ENCODE measurements around the gene TMEM247.
"Not testable (repeated sequence)": the region's sequence is repeated elsewhere in the genome, so short reads cannot be mapped to it uniquely, and the experiment has no call there.

The TMEM247 gene

GRCh38 chr2:46459694-46460093 is 19.7 kb upstream of the TMEM247 start:
- DNase-seq, result no peak

- DNase-seq, result no peak
Measured at GRCh38 chr2:46460241-46460921, 19.0 kb upstream of the TMEM247 start.

GRCh38 chr2:46461011-46461674 is 18.2 kb upstream of the TMEM247 start:
- peak; percentile 75 for DNase-seq

- DNase-seq, result no peak
Measured at GRCh38 chr2:46461709-46462171, 17.6 kb upstream of the TMEM247 start.

GRCh38 chr2:46462936-46463335 is 16.4 kb upstream of the TMEM247 start:
- DNase-seq, result no peak

- DNase-seq, result no peak
Measured at GRCh38 chr2:46469116-46469515, 10.2 kb upstream of the TMEM247 start.

GRCh38 chr2:46469700-46470099 is 9.7 kb upstream of the TMEM247 start:
- no peak for DNase-seq

GRCh38 chr2:46470114-46470628 is 9.2 kb upstream of the TMEM247 start:
- DNase-seq, result no peak

GRCh38 chr2:46471019-46471583 is 8.3 kb upstream of the TMEM247 start:
- no peak for DNase-seq

GRCh38 chr2:46471697-46472096 is 7.7 kb upstream of the TMEM247 start:
- DNase-seq, result no peak

- not testable (repeated sequence) for DNase-seq
Measured at GRCh38 chr2:46472165-46472564, 7.2 kb upstream of the TMEM247 start.

GRCh38 chr2:46477462-46477861 is 1.9 kb upstream of the TMEM247 start:
- peak; percentile 36 for DNase-seq

- no peak for DNase-seq
Measured at GRCh38 chr2:46477925-46478324, 1.4 kb upstream of the TMEM247 start.

- no peak for DNase-seq
Measured at GRCh38 chr2:46480562-46480961, 1.2 kb downstream of the TMEM247 start.

- DNase-seq, result no peak
Measured at GRCh38 chr2:46481198-46482193, 2.1 kb downstream of the TMEM247 start.

GRCh38 chr2:46482490-46482889 is 3.1 kb downstream of the TMEM247 start:
- DNase-seq, result no peak

- no peak for DNase-seq
Measured at GRCh38 chr2:46485002-46485401, 5.6 kb downstream of the TMEM247 start.

- no peak for DNase-seq
Measured at GRCh38 chr2:46486436-46486835, 7.1 kb downstream of the TMEM247 start.

- no peak for DNase-seq
Measured at GRCh38 chr2:46487667-46488335, 8.4 kb downstream of the TMEM247 start.

- DNase-seq, result no peak
Measured at GRCh38 chr2:46488389-46488788, 9.0 kb downstream of the TMEM247 start.

- no peak for DNase-seq
Measured at GRCh38 chr2:46489423-46490174, 10.2 kb downstream of the TMEM247 start.
